HG03439 (cell line): Measurements from ENCODE around the gene MPHOSPH9.
"Not testable (repeated sequence)": the region's sequence is repeated elsewhere in the genome, so short reads cannot be mapped to it uniquely, and the experiment has no call there.

Experiments
- ATAC-seq: cut with Tn5 transposase; IDR thresholded peaks from one replicate; pipeline ENCODE4 v1.9.1; 2021; ENCODE audit warnings: mild to moderate bottlenecking, moderate library complexity; ENCODE audit not compliant: unreplicated experiment

The MPHOSPH9 gene

GRCh38 chr12:123261196-123261595 lies 28.3 kb upstream of the MPHOSPH9 start:
- ATAC-seq = no peak

- ATAC-seq = no peak
Observed at GRCh38 chr12:123260081-123260480, 27.1 kb upstream of the MPHOSPH9 start.

- ATAC-seq = no peak
Observed at GRCh38 chr12:123258593-123258992, 25.7 kb upstream of the MPHOSPH9 start.

- ATAC-seq = no peak
Observed at GRCh38 chr12:123254853-123255446, 22.0 kb upstream of the MPHOSPH9 start.

GRCh38 chr12:123253641-123254459 lies 20.9 kb upstream of the MPHOSPH9 start:
- no peak for ATAC-seq

GRCh38 chr12:123252365-123252764 lies 19.4 kb upstream of the MPHOSPH9 start:
- not testable (repeated sequence) for ATAC-seq

GRCh38 chr12:123251403-123252076 lies 18.6 kb upstream of the MPHOSPH9 start:
- no peak for ATAC-seq

GRCh38 chr12:123250471-123251383 lies 17.8 kb upstream of the MPHOSPH9 start:
- ATAC-seq = no peak

GRCh38 chr12:123248996-123249741 lies 16.2 kb upstream of the MPHOSPH9 start:
- not testable (repeated sequence) for ATAC-seq

GRCh38 chr12:123248129-123248528 lies 15.2 kb upstream of the MPHOSPH9 start:
- ATAC-seq = not testable (repeated sequence)

- ATAC-seq = no peak
Observed at GRCh38 chr12:123245678-123246077, 12.7 kb upstream of the MPHOSPH9 start.

- ATAC-seq = no peak
Observed at GRCh38 chr12:123243671-123244262, 10.8 kb upstream of the MPHOSPH9 start.

- no peak for ATAC-seq
Observed at GRCh38 chr12:123242116-123242904, 9.4 kb upstream of the MPHOSPH9 start.

- no peak for ATAC-seq
Observed at GRCh38 chr12:123238961-123239360, 6.0 kb upstream of the MPHOSPH9 start.

GRCh38 chr12:123238330-123238682 lies 5.4 kb upstream of the MPHOSPH9 start:
- no peak for ATAC-seq

GRCh38 chr12:123237646-123238329 lies 4.8 kb upstream of the MPHOSPH9 start:
- no peak for ATAC-seq

GRCh38 chr12:123233505-123234308 lies 766 bp upstream of the MPHOSPH9 start:
- ATAC-seq = peak; percentile 16

GRCh38 chr12:123232472-123232806 lies 502 bp downstream of the MPHOSPH9 start:
- ATAC-seq = no peak
